Measurements from ENCODE around the gene RUBCNL.

The RUBCNL gene

DNA sequence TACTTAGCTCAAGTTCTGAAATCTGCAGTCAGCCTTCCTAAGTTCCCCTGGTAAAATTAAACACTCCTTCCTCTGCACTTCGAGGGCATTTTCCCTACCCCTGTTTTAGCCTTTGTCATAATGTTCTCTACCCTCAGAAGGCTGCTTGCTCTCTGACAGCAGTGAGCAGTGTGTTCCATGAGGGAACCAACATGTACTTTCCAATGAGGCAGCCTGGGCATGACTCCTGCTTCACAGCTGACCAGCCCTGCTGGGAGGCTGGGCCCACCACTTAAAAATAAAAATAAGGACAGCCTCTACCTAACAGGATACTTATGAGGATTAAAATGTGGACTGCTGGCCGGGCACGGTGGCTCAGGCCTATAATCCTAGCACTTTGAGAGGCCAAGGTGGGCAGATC lies 26.4 kb downstream of the RUBCNL start:
- DNase-seq (ENCODE audit: low read depth) = no peak
- TF ChIP-seq, protein P1, sequence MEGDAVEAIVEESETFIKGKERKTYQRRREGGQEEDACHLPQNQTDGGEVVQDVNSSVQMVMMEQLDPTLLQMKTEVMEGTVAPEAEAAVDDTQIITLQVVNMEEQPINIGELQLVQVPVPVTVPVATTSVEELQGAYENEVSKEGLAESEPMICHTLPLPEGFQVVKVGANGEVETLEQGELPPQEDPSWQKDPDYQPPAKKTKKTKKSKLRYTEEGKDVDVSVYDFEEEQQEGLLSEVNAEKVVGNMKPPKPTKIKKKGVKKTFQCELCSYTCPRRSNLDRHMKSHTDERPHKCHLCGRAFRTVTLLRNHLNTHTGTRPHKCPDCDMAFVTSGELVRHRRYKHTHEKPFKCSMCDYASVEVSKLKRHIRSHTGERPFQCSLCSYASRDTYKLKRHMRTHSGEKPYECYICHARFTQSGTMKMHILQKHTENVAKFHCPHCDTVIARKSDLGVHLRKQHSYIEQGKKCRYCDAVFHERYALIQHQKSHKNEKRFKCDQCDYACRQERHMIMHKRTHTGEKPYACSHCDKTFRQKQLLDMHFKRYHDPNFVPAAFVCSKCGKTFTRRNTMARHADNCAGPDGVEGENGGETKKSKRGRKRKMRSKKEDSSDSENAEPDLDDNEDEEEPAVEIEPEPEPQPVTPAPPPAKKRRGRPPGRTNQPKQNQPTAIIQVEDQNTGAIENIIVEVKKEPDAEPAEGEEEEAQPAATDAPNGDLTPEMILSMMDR (IDR thresholded peaks at IDR 0.05; ENCODE audit: control insufficient read depth, insufficient read depth, low read depth, low read length, missing control alignments) = no peak
- H3K4me3 ChIP-seq (ENCODE audit: control insufficient read depth, low read depth, low read length) = no peak overlapping the region

DNA sequence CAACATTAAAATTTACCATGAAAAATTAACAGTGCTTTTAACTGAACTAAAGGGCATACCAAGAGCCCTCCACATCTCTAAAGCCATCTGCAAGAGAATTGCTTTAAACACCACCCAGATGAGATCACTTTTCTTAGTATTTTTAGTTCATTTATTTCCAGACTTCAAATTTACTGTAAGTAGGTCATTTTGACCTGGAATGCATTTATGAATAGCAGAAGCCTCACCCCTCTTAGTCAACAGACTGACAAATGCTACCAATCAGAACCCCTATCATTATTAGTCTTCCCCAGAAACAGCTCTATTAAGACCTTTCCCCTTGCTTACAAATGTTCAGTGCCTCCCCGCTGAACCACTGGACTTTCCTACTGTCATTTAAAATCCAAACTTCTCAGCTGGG lies 27.3 kb downstream of the RUBCNL start:
- TF ChIP-seq, protein P1 (IDR thresholded peaks at IDR 0.05; ENCODE audit: control insufficient read depth, insufficient read depth, low read depth, low read length, missing control alignments) = no peak
- peak; percentile 59 for DNase-seq (ENCODE audit: low read depth)
- H3K4me3 ChIP-seq (ENCODE audit: control insufficient read depth, low read depth, low read length) = no peak overlapping the region

- no peak for DNase-seq (ENCODE audit: low read depth)
- H3K4me3 ChIP-seq (ENCODE audit: control insufficient read depth, low read depth, low read length) = no peak overlapping the region
- TF ChIP-seq, protein P1 (IDR thresholded peaks at IDR 0.05; ENCODE audit: control insufficient read depth, insufficient read depth, low read depth, low read length, missing control alignments) = no peak
These were observed 31.0 kb downstream of the RUBCNL start for GRCh38 chr13:46355901-46356590.

DNA sequence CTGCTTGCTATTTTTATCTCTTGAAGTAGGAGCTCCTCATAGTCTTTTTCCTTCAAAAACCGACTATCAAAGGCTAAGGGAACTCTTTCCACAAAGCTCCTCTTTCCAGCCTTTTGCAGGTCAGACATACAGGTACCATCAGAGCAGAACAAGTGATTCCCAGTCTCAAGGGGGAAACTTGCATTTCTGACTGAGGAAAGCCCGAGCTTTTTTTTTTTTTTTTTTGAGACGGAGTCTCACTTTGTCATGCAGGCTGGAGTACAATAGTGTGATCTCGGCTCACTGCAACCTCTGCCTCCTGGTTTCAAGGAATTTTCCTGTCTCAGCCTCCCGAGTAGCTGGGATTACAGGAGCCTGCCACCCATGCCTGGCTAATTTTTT lies 32.0 kb downstream of the RUBCNL start:
- TF ChIP-seq, protein P1 (IDR thresholded peaks at IDR 0.05; ENCODE audit: control insufficient read depth, insufficient read depth, low read depth, low read length, missing control alignments) = no peak
- no peak for DNase-seq (ENCODE audit: low read depth)

GRCh38 chr13:46354156-46355087 lies 32.6 kb downstream of the RUBCNL start:
- peak; percentile 84 for DNase-seq (ENCODE audit: low read depth)
- TF ChIP-seq, protein P1 (IDR thresholded peaks at IDR 0.05; ENCODE audit: control insufficient read depth, insufficient read depth, low read depth, low read length, missing control alignments) = no peak
- no peak overlapping the region for H3K4me3 ChIP-seq (ENCODE audit: control insufficient read depth, low read depth, low read length)

More for the DNA sequence above, 32.0 kb downstream of the RUBCNL start:
- H3K4me3 ChIP-seq (ENCODE audit: control insufficient read depth, low read depth, low read length) = no peak overlapping the region

GRCh38 chr13:46352805-46353204 lies 34.2 kb downstream of the RUBCNL start:
- no peak overlapping the region for H3K4me3 ChIP-seq (ENCODE audit: control insufficient read depth, low read depth, low read length)
- no peak for DNase-seq (ENCODE audit: low read depth)
- TF ChIP-seq, protein P1 (IDR thresholded peaks at IDR 0.05; ENCODE audit: control insufficient read depth, insufficient read depth, low read depth, low read length, missing control alignments) = no peak
